COLO668 (cell line): ENCODE data around the gene KIF27.
"Not testable (repeated sequence)": the region's sequence is repeated elsewhere in the genome, so short reads cannot be mapped to it uniquely, and the experiment has no call there.

Experiments used
- DNase-seq: peaks from one replicate; lab custom pipeline; 2025; ENCODE audit not compliant: unreplicated experiment; lab: John Stamatoyannopoulos, UW

Gene KIF27, protein sequence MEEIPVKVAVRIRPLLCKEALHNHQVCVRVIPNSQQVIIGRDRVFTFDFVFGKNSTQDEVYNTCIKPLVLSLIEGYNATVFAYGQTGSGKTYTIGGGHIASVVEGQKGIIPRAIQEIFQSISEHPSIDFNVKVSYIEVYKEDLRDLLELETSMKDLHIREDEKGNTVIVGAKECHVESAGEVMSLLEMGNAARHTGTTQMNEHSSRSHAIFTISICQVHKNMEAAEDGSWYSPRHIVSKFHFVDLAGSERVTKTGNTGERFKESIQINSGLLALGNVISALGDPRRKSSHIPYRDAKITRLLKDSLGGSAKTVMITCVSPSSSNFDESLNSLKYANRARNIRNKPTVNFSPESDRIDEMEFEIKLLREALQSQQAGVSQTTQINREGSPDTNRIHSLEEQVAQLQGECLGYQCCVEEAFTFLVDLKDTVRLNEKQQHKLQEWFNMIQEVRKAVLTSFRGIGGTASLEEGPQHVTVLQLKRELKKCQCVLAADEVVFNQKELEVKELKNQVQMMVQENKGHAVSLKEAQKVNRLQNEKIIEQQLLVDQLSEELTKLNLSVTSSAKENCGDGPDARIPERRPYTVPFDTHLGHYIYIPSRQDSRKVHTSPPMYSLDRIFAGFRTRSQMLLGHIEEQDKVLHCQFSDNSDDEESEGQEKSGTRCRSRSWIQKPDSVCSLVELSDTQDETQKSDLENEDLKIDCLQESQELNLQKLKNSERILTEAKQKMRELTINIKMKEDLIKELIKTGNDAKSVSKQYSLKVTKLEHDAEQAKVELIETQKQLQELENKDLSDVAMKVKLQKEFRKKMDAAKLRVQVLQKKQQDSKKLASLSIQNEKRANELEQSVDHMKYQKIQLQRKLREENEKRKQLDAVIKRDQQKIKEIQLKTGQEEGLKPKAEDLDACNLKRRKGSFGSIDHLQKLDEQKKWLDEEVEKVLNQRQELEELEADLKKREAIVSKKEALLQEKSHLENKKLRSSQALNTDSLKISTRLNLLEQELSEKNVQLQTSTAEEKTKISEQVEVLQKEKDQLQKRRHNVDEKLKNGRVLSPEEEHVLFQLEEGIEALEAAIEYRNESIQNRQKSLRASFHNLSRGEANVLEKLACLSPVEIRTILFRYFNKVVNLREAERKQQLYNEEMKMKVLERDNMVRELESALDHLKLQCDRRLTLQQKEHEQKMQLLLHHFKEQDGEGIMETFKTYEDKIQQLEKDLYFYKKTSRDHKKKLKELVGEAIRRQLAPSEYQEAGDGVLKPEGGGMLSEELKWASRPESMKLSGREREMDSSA (N-terminal part only)

DNA sequence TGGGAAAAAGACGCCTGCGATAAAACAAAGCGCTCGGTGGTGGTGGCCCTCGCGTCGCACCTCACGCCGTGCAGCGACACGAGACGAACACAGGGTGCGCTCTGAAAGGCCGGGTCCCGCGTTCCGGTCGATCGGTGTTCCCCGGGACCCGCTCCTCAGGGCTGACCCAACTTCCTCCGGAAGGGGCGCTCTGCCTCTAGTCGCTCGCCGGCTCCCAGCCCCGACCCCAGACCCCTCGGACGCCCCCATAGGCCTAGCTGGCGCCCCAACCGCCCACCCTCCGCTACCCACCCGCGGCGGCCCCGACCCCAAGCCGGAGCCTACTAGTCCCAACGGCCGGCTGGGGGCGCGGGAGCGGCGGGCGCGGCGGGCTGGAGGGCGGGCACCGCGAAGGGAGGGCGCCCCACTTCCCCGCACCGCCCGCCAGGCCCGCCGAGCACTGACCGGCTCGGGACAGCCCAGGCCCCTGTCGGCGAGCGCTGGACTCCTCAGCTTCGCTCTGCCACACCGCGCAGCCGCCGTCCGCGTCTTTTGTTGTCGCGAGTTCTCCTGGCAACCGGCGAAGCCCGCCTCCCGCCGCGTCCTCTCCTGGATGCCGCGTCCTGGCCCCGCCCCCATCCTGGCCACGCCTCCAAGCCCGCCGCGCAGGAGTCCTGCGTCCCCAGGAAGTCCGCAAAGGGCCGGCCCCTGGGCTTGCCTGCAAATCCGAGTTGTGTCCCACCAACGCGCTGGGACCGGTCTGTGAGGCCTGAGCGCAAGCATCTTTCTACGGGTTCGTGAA, at the start of gene KIF27:
Gene KIF27 (minus strand): TSS at position 506 of the 781 bp plus-strand sequence. CDS start 5,841 bp downstream, outside the sequence.
- peak; percentile 97 for DNase-seq

DNA sequence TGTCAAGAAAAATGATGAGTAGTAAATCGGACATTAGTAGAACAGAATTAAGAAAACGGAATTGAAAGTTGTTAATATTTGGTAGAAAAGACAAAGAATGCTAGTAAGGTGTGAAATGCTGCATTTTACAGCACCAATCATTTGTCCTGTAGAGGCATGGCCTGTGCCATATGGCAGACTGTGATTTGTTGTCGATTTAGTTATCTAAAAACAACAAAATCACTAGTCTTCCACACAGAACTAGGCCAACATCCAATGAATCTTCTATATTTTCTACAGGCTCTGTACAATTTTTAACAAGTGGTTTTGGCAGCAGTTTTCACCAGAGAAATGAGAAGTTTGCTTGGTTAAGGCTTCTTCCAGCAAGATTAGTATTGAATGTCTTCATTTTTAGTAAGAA, 48.4 kb upstream of the KIF27 start:
- DNase-seq, result no peak

DNA sequence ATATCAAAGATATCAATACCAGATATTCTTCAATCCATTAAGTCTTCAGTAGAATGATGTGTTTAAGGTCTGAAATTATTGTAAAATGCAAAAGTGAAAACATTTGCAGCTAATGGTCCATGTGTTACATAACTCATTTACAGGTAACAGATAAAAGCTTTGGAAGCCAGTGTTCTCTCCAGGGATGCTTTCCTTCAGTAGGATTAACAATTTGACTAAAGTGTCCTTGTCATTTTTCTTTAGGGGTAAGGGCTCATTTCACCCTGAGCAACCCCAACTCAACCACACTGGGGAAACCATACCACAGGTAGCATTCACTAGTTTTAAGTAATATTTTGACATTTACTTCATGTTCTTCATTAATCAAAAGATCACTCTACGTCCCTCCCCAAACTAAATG, 45.8 kb upstream of the KIF27 start:
- no peak for DNase-seq

DNA sequence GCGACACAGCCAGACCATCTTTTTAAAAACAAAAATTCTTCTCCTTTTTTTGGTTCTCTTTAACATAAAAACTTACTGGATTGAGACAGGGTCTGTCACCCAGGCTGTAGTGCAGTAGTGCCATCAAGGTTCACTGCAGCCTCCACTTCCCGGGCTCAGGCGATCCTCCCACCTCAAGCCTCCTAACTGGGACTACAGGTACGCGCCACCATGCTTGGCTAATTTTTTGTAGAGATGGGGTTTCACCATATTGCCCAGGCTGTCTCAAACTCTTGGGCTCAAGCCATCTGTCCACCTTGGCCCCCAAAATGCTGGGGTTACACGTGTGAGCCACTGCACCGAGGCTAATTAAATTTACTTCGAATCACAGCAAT, 45.0 kb upstream of the KIF27 start:
- no peak for DNase-seq

DNA sequence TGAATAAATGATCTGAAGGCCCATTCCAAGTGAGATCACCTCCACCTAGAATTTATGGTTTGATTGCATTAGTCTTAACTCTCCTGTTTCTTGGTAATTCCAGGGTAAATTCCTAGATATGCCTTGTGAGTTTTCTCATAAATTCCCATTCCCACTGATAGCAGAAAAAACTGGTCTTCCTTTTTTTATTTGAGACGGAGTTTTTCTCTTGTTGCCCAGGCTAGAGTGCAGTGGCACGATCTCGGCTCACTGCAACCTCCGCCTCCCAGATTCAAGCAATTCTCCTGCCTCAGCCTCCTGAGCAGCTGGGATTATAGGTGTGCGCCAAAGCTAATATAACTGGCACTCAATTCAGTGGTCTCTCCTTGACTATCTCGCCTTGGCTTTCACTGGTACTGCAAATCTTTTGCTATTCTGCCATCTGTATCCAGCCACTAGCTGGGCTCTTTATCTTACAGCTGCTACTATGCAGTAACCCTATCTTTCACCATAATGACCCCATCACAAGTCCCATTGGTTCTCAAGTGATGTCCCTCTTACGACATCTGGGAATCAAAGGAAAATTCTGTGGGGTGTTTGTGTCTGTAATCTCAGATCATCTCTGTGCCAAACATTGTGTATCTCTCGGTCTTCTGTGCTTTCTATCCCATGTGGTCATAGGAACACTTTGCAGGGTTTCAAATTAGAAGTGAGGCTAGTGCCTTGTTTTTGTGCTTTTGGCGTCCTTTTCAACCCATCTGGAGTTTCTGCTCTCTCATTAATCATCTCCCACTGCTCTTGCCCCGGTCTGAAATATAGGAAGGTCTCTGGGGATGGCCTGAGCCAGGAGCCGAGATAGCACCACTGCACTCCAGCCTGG, 44.3 kb upstream of the KIF27 start:
- DNase-seq, result no peak

DNA sequence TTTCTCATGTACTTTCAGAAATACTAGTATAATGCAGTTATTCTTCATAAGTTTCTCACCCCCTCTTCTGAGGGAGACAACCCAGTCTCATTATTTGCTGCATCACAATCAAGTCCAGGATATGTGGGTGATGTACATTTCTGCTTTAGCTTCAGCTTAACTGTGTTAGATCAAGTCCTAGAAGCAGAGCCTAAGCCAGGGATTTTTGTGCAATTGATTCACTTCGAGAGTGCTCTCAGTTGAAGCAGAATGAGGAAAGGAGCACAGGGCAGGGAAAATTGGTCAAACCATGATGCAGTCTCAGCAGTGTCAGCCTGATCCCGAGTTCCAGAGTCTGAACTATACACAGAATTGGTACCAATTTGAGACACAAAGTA, 43.7 kb upstream of the KIF27 start:
- DNase-seq, result peak; percentile 9

DNA sequence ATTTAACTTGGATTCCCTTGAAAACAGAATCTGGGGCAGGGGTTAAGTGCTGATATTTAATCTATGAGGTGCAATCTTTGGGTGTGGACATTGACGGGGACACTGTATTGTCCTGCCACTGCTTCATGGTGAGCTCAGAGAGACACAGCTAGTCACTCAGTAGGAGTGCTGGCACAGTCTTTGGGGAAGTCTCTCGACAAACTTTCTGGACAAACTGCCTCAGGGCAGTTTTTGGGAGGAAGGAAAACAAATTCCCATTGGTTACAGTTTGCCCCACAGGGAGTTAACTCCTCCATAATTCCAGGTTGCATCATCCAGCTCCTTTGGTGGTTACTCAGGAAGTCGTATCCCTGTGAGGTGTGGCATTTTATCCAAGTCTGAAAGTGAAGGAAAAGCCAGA, 40.9 kb upstream of the KIF27 start:
- no peak for DNase-seq

DNA sequence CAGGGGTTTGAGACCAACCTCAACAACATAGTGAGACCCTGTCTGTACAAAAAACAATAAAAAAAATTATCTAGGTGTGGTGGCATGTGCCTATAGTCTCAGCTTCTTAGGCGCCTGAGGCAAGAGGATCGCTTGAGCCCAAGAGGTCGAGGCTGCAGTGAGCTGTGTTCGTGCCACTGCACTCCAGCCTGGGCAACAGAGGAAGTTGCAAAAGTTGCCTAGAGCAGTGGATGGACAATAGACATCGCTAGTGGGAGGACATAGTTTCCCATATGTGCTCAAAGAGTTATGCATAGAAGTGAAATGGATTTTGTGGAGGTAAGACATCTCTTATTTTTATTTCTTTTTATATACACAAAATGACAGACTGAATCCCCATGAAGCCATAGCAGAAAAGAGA, 39.8 kb upstream of the KIF27 start:
- no peak for DNase-seq

DNA sequence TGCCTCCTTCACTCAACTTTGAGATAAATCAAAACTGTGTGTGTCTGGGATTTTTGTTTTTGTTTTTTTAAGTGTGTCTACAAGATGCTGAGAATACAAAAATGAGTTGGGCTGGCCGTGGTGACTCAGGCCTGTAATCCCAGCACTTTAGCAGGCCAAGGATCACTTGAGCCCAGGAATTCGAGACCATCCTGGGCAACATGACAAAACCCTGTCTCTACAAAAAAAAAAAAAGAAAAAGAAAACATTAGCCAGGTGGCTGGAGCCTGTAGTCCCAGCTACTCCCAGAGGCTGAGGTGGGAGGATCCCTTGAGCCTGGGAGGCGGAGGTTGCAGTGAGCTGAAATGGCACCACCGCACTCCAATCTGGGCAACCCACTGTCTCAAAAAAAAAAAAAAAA, 37.8 kb upstream of the KIF27 start:
- DNase-seq, result no peak

DNA sequence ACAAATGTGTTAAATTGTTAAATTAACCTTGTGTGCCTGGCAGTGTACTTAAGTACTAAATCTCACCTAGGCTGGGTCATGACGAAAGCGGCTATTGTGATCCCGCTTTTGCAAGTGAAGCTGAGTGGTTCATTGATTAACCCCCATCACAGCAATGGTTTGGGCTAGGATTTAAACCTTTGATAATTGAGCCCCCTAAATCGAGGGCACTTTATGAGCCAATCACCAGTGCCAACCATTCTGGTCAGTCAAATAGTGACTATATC, 35.9 kb upstream of the KIF27 start:
- DNase-seq, result no peak

DNA sequence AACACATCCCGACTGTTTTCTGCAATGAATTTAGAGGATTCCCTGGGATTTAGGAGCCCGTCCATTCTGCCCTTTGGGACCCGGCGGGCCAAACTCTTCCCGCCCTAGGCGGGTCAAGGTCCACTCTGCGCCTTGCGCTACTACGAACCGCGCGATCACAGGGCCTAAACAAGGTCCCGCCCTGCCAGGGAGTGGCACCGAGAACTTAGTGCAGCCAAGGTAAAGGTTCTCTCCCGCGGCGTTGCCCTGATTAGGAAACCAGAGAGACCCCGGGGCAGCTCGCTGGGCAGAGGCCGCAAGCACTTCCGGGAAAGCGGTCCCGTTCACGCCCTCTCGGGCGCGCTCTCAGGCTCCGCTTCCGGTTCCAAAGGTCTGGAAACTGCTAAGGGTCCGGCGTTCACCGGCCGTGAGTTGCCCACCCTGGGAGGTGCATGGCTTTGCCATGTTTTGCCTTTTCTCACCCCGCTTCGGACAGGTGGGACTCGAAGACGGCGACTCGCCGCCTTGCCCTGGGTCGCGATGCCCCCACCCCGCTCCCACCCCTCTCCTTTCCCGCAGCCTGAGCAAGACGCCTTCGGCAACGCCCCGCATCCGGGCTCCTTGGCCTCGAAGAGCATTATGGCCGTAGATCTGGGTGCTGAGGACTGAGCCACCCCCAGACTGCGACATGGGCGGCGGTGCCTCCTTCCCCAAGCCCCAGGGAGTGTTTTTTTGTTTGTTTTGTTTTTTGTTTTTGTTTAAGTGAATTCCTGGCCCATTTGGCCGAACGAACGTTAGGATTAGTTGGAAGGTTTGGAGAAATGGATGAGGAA, 35.4 kb upstream of the KIF27 start:
- peak; percentile 82 for DNase-seq

DNA sequence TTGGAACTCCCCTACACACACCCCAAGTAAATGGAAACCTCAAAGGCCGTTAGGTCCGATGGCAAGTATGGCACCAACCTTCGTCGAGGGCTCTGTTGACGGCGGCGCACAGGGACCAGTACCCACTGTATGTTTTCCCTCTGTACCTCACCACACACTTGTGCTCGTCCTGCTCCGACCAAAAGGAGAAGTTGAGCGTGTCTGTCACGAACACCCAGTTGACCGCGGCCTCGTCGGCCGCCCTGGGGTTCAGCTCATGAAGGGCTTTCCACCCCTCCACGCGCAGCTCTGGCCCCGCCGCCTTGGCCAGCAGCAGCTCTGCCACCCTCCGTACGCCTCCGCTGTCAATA, 34.8 kb upstream of the KIF27 start:
- DNase-seq, result peak; percentile 61

DNA sequence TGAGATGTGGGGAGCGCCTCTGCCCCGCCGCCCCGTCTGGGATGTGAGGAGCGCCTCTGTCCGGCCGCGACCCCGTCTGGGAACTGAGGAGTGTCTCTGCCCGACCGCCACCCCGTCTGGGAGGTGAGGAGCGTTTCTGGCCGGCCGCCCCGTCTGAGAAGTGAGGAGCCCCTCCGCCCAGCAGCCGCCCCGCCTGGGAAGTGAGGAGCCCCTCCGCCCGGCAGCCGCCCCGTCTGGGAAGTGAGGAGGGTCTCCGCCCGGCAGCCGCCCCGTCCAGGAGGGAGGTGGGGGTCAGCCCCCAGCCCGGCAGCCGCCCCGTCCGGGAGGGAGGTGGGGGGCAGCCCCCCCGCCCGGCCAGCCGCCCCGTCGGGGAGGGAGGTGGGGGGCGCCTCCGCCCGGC, 26.9 kb upstream of the KIF27 start:
- DNase-seq, result not testable (repeated sequence)

DNA sequence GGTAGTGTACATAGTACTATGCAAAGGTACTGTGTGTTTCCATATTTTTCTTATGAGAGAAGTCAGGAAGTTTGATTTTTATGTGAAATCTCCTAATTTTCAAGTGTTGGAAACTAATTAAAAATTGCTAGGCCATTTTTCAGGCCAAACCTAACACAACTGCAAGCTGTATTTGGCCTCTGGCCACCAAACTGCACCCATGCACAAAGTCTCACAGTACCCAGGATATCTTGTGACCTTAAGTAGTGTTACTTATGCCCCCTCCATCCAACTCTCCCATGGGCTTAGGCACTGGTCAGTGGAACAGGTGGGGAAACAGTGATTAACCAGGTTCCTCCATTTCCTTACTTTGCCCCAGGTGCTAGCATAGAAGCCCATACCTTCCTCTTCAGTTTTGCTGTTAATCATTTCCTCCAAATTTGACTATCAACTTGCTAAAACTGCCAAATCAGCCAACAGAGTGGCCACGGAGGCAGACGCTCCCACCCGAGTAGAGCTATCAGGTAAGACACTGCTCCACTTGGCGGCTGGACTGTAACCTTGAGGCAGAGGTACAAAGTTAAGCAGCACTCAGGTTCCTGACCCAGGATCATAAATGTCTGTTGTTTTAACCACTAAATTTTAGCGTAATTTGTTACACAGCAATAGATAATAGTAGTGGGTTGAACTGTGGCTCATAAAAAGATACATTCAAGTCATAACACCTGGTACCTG, 19.5 kb upstream of the KIF27 start:
- DNase-seq, result no peak

DNA sequence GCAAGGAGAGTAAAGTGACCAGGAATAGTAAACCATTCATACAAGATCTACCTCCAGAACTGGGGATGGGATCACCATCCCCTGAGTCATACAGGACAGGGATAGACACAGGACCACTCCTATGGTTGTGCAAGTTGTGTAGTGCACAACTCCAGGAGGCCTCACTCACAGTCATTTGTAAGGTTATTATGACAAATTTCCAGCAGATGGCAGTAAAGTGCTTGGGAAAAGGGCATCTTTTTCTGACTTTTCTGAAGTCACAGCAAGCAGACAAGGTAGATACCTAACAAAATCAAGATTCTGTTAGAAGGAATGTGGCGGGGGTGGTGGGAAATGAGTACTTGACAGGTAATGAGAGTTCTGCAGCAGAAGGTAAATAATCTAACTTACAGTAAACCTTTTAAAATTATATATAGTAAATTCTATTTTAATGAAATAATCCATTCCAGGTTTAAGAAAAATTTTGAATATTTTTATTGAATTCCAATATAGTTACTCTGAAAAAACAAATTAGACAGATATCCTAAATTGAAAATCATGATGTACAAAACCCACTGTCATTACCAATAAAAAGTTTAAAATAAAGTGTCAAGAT, 16.7 kb upstream of the KIF27 start:
- peak; percentile 25 for DNase-seq

DNA sequence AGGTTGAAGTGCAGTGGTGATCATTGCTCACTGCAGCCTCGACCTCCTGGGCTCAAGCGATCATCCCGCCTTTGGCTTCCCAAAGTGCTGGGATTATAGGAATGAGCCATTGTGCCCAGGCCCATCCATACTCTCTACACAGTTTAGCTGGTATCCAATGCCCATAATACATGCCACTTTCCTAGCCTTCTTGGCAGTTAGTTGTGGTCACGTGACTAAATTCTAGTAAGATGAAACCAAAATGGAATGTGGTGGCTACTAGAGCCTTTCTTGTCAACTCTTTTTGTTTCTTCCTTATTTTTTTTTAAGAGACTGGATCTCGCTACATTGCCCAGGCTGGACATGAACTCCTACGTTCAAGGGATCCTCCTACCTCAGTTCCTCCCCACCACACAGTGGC, 15.3 kb upstream of the KIF27 start:
- DNase-seq, result no peak

DNA sequence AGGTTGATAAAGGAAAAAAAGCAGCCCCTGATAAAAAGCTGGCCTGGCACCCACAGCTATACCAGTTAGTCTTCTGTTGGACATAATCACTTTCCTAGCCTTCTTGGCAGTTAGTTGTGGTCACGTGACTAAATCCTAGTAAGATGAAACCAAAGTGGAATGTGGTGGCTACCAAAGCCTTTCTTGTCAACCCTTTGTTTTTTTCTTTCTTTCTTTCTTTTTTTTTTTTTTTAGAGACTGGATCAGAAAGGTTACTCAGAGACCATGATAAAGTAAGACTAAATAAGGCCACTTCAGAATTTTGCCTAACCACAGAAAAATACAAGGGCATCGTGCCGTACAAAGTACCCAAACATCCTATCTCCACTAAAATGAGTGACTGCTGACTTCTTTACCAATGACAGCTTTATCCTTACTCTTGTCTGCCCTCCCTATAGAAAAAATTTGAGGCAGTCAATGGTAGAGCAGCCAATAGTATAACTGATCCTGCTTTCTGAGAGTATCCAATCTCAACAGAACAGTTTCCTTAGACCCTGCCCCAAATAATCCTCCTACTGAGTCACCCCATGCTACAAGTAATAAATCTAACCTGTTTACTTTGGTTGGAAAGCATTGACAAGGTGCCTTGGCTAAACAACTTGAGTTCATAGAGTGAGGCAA, 14.2 kb upstream of the KIF27 start:
- DNase-seq, result no peak
